HG03139 (cell line): ENCODE measurements around the gene PAGE2B.
"Not testable (repeated sequence)": the region's sequence is repeated elsewhere in the genome, so short reads cannot be mapped to it uniquely, and the experiment has no call there.

Experiments
- ATAC-seq: cut with Tn5 transposase; IDR thresholded peaks from one replicate; pipeline ENCODE4 v1.9.1; 2021; ENCODE audit not compliant: unreplicated experiment

Gene PAGE2B, protein sequence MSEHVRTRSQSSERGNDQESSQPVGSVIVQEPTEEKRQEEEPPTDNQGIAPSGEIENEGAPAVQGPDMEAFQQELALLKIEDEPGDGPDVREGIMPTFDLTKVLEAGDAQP

DNA sequence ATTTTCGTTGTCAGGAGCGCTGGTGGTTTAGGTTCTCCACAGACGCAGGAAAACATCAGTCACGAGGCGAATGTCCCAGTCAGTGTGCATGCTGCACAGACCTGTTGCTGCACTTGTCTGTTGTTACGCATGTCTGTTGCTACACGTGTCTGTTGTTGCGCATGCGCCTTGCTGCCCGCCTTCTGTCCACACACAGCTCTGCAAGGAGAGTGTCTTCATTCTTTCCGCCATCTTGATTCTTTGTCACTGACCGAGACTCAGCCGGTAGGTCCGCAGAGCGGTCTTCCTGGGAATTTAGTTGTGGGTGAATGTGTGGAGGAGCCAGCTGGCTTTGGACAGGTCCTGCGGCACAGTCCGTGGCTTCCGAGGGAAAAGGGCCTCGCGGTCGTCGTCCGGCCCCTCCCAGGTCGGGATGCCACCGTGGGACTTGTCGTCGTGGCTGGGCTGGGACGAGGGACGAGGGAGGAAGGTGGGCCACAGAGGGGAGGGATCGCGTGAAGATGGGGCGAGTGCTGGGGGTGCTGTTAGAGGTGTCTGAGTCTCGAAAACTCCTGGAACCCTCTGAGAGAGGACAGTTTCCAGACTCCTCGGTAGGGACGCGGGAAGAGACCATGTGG, at the start of gene PAGE2B:
Gene PAGE2B (plus strand): TSS at position 180 of the 617 bp plus-strand sequence. CDS start 1,012 bp downstream, outside the sequence.
- ATAC-seq: no peak

DNA sequence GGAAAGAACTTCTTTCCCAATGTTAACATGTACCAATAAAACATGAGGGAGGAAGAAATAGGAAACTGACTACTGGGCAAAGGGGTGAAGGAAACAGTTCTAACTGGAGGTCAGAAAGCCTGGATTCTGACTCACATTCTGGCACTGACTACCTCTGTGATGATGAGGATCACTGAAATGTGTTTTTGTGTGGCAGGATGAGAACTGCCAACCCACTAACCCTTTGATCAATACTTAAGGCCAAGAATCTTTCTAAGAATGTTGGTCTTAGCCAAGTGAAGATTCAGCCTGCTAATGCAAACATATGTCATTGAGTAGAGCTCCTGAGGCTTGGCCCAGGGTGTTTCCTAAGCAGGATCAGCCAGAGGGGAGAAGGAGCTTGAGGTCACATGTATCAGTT, 48.7 kb upstream of the PAGE2B start:
- ATAC-seq: no peak

DNA sequence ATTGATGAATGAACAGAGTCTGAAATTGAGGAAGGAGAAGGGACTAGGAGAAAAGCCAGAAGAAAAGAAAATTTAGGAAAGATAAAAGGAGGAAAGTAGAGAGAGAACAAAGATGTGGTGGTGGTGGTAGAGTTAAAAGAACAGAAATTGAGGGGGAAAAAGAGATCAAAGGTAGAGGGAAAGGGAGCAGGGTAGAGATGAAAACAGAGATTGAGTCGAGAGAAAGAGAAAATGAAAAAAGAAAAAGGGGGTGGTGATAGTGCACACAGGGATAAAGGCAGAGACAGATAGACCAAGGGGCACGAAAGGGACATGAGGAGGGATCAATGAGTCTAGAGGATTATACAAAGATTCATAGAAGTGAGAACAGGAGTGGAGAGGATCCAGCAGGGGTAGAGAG, 48.0 kb upstream of the PAGE2B start:
- ATAC-seq: no peak

DNA sequence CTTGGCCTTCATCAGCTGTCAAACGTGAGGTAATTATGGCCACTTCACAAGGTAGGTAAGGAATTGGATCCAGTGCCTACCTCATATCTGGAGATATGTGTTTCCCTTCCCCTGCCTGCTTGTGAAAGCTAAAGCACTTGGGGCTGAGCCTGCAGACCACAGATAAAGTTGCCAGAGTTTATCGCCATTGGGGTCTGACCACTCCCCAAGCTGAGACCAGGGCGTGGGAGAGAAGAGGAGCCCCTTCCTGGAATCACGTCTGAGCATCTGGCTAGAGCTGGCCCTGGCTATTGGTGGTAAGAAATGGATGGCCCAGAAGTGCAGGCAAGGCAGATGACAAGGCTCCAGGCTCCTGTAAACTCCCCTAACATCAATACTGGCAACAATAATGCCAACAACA, 46.8 kb upstream of the PAGE2B start:
- no peak for ATAC-seq

DNA sequence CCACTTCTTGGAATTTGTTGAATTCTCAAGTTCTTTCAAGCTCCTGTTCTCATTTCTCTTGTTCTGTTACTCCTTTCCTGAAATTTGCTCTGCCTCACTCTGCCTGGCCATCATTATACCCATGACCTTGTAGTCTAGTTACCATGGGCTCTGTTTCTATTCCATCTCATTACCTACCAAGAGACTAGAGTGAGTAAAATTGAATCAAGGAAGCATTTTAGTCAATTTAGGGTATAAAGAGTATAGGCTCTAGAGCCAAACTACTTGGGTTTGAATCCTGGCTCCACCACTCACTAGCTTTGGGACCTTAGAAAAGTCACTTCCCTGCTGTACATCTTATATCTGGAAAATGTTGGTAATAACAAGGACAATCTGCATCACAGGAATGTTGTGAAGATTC, 46.2 kb upstream of the PAGE2B start:
- no peak for ATAC-seq

DNA sequence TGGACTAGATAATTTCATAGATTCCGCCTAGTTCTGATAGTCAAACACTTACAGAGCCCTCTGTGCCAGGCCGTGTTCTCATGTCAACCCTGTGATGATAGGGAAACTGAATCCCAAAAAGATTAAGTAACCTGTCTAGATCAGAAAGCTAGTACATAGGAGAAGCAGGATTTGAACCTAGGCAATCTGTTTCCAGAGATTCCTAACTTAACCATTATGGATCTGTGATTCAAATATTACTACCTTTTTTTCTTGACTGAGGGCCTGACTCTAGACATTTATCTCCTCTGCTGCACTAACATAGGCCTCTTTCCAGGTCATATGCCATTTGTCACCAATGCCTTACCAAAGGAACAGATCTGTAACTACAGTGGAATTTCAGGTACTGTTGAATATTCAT, 45.5 kb upstream of the PAGE2B start:
- ATAC-seq: no peak

DNA sequence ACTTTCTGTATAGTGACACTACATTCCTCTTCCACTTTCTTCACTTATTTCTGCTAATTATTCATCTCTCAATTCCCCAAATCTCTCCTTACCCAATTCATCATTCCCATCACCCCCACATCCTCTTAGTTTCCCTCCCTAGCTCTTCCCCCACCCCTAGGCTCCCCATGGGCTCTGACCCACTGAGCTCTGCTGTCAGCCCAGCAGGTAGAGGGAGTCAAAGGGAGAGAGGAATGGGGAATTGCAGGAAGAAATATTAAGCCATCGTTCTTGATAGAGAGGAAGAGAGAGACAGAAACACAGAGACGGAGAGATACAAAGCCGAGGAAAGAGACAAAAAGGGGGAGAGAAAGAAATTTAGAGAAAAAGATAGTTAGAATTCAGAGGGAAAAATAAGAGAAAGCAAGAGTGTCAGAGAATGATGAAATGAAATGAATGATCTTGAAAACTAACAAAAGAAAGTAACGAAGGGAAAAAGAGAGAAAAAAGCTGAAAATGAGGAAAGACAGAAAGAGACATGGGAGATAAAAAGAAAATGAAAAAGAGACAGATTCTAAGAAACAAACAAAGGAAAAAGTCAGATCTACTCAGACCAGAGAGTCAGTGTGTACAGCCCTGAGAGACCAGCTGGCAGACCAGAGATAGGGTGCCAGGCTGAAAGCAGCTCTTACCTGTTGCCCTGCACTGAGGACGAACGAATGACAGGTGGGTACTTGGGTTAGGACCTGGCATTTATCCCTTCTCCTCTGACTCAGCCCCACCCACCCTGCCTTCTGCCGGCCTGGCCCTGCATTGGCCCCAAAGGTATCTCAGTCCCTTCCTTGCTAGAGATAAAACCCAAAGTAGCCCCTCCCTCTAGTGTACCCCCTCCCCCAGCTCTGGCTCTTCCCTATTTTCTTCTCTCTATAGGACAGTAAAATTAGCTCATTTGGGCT, 44.3 kb upstream of the PAGE2B start, which contains the start of gene ALAS2:
Gene ALAS2 (minus strand): TSS at position 707 of the 935 bp plus-strand sequence. CDS start 4,977 bp downstream, outside the sequence.
- no peak for ATAC-seq

DNA sequence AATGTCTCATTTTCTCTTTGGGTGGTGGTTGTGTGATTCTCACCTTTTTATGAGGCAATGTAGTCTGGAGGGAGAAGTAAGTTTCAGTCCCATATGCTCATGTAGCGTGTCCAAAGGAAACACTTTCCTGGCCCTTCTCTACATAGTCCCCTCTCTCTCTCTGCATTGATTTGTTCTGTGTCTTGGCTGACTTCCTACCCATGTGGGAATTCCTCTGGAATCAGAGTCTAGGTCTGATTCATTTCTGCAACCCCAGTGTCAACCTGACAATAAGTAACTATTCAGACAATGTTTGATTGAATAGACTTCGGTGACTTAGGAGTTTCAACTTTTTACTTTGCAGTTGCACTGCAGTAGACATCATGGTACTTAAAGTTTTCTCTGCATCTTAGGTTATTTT, 41.4 kb upstream of the PAGE2B start:
- ATAC-seq: no peak

DNA sequence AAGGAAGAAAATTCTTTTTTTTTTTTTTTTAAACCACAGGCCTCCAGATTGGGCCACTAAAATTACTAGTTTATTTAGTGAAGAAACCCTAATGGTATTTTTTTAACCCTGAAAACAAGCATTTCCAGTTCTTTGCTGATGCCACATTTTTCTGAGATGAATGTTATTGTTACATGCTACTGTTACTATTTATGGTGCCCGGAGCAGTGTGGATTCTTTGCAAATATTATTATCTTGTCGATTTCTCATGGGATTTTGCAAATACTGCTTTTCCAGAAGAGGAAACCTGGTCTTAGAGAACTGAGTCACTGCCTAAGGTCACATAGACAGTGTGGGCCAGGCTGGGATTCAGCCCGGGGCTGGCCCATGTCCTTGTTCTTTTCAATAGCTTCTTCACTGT, 35.4 kb upstream of the PAGE2B start:
- ATAC-seq: no peak

DNA sequence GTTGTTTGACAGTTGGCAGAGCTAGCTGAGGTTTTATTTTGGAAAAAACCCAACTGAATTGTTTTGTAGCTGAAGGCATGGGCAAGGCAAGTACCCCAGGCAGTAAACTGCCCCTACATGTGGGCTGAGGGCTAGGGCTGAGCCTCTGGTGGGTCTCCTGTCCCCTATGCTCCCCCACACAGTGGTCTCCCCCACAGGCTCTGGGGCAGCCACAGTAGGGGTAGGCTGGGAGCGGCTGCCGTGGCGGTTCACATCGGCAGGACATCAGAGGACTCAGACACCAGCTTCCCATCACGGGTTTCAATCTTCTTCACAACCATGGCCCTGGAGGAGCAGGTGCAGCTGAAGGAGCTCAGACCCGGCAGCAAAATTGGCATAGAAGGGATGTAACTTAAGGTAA, 33.3 kb upstream of the PAGE2B start:
- no peak for ATAC-seq

DNA sequence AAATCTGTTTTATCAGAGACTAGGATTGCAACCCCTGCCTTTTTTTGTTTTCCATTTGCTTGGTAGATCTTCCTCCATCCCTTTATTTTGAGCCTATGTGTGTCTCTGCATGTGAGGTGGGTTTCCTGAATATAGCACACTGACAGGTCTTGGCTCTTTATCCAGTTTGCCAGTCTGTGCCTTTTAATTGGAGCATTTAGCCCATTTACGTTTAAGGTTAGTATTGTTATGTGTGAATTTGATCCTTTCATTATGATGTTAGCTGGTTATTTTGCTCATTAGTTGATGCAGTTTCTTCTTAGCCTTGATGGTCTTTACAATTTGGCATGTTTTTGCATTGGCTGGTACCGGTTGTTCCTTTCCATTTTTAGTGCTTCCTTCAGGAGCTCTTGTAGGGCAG, 24.2 kb upstream of the PAGE2B start:
- ATAC-seq: not testable (repeated sequence)

DNA sequence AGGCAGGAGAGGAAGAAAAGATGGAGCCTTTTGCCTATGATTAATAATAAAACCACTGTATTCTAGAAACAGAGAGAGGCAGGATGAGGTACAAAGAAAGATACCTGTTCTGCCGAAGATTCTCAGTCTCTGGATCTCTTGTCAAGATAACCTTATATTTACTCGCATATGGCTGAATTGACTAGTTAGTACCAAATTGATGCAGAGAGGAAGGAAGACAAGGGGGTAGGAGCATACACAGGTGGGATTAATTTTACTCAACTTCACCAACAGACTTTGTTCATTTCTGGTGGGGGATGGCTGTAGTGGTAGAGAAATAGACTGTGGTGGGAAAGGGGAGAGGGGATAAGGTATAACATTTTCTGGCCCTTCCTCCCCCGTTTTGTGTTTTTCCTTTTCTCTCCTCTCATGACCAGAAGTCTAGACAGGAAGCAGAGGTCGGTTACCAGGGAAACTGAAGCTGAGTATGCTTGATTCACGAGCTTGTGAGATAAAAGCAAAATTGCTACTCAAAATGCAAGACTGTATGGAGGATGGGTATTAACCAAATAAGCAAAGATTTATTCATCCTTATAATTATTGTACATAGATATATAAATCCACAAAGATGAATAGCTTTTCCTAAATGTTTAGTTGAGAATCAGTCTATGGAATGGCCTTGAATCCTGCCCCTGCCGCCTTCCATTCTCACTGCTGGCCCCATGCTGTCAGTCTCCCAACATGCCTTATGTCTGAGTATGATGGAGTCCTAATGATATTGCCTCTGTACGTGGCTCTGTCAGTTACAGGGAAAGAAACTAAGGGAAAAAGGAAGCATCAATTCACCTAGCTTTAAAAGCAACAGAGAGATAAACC, 17.8 kb upstream of the PAGE2B start:
- no peak for ATAC-seq

DNA sequence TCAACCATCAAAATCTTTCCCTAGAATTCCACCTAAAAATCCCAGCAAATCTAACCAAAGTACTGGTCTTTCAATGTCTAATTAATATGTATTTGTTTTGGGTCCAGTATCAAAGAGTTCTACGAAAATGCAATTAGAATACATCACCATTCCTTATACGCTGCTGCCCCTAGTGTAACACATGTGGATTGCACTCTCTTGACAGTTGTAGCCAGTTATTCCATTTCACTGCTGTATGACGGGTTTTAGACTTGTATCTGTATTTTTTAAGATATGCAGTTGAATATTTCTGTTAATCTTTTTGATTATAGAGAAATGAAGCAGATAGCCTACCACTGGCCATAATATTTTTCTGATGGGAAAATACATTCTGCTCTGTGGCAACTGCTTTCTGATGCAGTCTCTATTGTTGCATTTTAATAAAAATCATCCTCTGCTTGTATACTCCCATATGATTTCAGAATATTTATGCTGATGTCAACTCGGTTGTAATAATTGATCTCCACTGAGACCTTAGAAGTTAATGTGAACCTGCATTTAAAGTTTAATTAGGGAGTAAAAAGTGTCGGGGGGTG, 17.1 kb upstream of the PAGE2B start:
- no peak for ATAC-seq

DNA sequence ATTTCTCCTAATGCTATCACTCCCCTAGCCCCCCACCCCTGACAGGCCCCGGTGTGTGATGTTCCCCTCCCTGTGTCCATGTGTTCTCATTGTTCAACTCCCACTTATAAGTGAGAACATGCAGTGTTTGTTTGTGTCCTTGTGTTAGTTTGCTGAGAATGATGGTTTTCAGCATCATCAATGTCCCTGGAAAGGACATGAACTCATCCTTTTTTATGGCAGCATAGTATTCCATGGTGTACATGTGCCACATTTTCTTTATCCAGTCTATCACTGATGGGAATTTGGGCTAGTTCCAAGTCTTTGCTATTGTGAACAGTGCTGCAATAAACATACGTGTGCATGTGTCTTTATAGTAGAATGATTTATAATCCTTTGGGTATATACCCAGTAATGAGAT, 7.7 kb upstream of the PAGE2B start:
- ATAC-seq: not testable (repeated sequence)

DNA sequence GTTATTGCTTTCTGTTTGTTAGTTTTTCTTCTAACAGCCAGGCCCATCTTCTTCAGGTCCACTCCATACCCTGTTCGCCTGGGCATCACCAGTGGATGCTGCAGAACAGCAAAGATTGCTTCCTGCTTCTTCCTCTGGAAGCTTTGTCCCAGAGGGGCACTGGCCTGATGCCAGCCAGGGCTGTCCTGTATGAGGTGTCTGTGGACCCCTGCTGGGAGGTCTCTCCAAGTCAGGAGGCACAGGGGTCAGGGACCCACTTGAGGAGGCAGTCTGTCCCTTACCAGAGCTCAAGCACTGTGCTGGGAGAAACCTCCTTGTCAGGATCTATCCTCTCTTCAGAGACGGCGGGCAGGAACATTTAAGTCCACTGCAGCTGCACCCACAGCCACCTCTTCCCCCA, 2.5 kb upstream of the PAGE2B start:
- no peak for ATAC-seq

DNA sequence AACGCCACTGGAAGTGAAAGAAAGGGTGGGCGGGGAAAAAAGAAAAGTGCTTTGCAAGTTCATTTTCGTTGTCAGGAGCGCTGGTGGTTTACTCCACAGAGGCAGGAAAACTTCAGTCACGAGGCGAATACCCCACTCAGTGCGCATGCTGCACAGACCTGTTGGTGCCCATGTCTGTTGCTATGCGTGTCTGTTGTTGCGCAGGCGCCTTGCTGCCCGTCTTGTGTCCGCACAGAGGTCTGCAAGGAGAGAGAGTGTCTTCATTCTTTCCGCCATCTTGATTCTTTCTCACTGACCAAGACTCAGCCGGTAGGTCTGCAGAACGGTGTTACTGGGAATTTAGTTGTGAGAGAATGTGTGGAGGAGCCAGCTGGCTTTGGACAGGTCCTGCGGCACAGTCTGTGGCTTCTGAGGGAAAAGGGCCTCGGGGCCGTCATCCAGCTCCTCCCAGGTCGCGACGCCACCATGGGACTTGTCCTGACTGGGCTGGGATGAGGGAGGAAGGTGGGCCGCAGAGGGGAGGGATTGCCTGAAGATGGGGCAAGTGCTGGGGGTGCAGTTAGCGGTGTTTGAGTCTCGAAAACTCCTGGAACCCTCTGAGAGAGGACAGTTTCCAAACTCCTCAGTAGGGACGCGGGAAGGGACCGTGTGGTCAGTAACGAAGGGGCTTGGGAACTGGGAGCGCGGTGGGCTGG, 14.1 kb downstream of the PAGE2B start, which contains the start of gene PAGE2:
Gene PAGE2 (plus strand): TSS at position 224 of the 695 bp plus-strand sequence. CDS start 1,003 bp downstream, outside the sequence.
- no peak for ATAC-seq

DNA sequence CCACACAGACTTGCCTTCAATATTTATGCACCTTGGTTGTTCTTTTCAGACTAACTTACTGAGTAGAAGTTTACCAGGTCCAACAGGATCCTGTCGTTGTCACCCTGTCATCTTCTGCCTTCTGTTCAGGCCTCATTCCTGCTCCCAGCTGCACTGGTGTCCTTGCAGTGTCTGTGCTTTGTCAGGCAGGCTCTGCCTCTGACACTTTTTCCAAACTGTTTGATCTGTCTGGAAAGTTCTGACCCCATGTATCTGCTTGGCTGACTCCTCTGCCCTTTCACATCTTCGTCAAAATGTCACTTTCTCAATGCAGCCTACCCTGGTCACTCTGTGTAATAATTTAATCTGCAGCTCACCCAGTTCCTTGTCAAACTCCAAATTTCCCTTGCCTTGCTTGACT, 23.9 kb downstream of the PAGE2B start:
- ATAC-seq: no peak

DNA sequence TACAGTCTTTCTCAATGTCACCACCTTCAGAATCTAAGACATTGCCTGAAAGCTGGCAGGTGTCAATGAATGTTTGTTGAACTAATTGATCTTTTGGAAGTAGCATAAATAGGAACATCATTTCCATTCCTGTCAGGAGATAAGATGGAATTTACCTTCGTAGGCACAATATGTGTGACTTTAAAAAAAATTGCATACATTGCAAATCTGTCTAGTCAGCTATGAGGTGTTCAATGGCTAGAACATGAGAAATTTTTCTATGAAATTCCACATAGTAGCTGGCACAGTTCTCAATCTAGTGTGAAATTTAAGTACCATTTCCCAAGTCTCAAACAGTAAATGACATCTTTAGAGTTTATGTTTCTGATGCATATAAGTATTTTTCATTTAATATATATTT, 24.3 kb downstream of the PAGE2B start:
- no peak for ATAC-seq

DNA sequence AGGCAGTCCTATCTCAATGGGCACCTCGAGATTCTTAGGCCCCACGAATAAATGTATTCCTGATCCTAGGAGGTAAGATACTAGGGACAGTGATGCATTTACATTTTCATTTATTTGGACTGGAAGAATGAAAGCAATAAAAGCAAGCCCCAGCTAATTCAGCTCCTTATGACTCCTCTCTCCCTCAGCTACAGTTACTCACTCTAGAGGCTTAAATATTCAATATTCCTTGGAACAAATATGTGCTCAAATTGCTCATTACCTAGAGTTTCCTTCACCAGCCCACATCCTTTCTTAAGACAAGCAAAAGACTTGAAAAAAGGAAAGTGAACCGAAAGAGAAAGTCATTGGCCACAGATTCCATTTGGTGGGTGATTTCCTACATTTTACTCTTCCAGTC, 27.9 kb downstream of the PAGE2B start:
- no peak for ATAC-seq

DNA sequence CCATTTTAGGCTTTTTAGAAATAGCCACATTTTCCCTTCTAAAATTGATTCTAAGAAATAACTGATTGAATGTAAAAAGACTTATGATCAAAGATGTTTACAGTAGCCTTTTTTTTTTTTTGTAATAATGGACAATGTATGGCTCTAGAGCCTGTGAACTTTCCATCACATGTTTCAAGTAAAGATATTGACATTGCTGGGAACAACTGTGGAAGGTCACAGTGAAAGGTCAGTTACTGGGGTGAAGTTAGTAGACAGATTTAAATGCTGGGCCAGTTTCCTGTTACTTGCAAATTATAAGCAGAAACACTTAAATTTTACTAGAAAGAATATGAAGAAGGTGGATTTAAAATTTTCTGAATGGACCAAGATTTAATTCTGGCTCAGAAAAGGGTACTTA, 32.4 kb downstream of the PAGE2B start:
- no peak for ATAC-seq
